GM23338 (cell line): ENCODE results near the gene PPP2CA. TPM values are rescaled to one million over a fixed set of nuclear protein-coding genes. Genes with fewer than 3 reads are reported as not detected.
"Not testable (repeated sequence)": the region's sequence is repeated elsewhere in the genome, so short reads cannot be mapped to it uniquely, and the experiment has no call there.

Source experiments
- ATAC-seq: fragments of 200-7000 bp; cut with Tn5 transposase; 3 replicates; pipeline ENCODE4 v1.9.1; 2020
- DNase-seq: peaks from one replicate; pipeline ENCODE4 v3.0.0-alpha.2; 2015; ENCODE audit warnings: low spot score
- H2AFZ ChIP-seq: fragments of 200-600 bp; sonication (generic); 2 replicates; pipeline ENCODE4 v1.8.0; 2016; ENCODE audit warnings: antibody characterized with exemption, mild to moderate bottlenecking, moderate library complexity
- H3F3A ChIP-seq: fragments of 200-600 bp; sonication (generic); replicated peaks from 2 replicates; pipeline ENCODE4 v1.8.0; 2017; ENCODE audit warnings: antibody characterized with exemption, mixed run types, low read depth
- H3K27ac ChIP-seq: fragments of 200-600 bp; sonication (generic); 2 replicates; pipeline ENCODE4 v1.6.1; 2016; ENCODE audit warnings: low read depth
- H3K27me3 ChIP-seq: fragments of 200-600 bp; sonication (generic); 2 replicates; pipeline ENCODE4 v1.8.0; 2016; ENCODE audit warnings: mild to moderate bottlenecking, mixed run types, moderate library complexity; ENCODE audit not compliant: insufficient read depth
- H3K36me3 ChIP-seq: fragments of 200-600 bp; sonication (generic); 2 replicates; pipeline ENCODE4 v1.8.0; 2016; ENCODE audit warnings: mild to moderate bottlenecking; ENCODE audit not compliant: insufficient read depth
- H3K4me1 ChIP-seq: fragments of 200-600 bp; sonication (generic); 2 replicates; pipeline ENCODE4 v1.8.0; 2016; ENCODE audit warnings: mild to moderate bottlenecking, moderate library complexity; ENCODE audit not compliant: insufficient read depth
- H3K4me2 ChIP-seq: fragments of 200-600 bp; sonication (generic); 2 replicates; pipeline ENCODE4 v1.7.1; 2017; ENCODE audit warnings: mixed run types
- H3K4me3 ChIP-seq: fragments of 200-600 bp; sonication (generic); 2 replicates; pipeline ENCODE4 v1.6.1; 2016; ENCODE audit warnings: mixed run types
- H3K79me2 ChIP-seq: fragments of 200-600 bp; sonication (generic); replicated peaks from 2 replicates; pipeline ENCODE4 v1.8.0; 2017; ENCODE audit warnings: mild to moderate bottlenecking; ENCODE audit not compliant: insufficient read depth
- H3K9me2 ChIP-seq: fragments of 200-600 bp; sonication (generic); 2 replicates; pipeline ENCODE4 v1.8.0; 2017; ENCODE audit not compliant: insufficient read depth
- H4K20me1 ChIP-seq: fragments of 200-600 bp; sonication (generic); replicated peaks from 2 replicates; pipeline ENCODE4 v1.8.0; 2017; ENCODE audit warnings: mild to moderate bottlenecking; ENCODE audit not compliant: insufficient read depth
- H3K27ac Mint-ChIP-seq: 2 replicates; pipeline ENCODE4 v1.8.0; 2020; ENCODE audit warnings: inconsistent platforms, mild to moderate bottlenecking, moderate library complexity, mixed read lengths
- H3K27me3 Mint-ChIP-seq: 3 replicates; pipeline ENCODE4 v1.8.0; 2022; ENCODE audit warnings: low read depth, mild to moderate bottlenecking, moderate library complexity, mixed read lengths, inconsistent platforms; ENCODE audit not compliant: insufficient read depth, poor library complexity
- H3K36me3 Mint-ChIP-seq: 3 replicates; pipeline ENCODE4 v1.8.0; 2021; ENCODE audit warnings: low read depth, mild to moderate bottlenecking, inconsistent platforms, moderate library complexity, mixed read lengths
- H3K4me1 Mint-ChIP-seq: 3 replicates; pipeline ENCODE4 v1.8.0; 2020; ENCODE audit warnings: mild to moderate bottlenecking, inconsistent platforms, mixed read lengths
- H3K4me3 Mint-ChIP-seq: 3 replicates; pipeline ENCODE4 v1.8.0; 2021; ENCODE audit warnings: moderate library complexity, mild to moderate bottlenecking, inconsistent platforms, mixed read lengths
- H3K9me3 Mint-ChIP-seq: 3 replicates; pipeline ENCODE4 v1.8.0; 2020; ENCODE audit warnings: moderate library complexity, mild to moderate bottlenecking, inconsistent platforms, mixed read lengths
- CREB1 ChIP-seq: fragments of 250-450 bp; sonication (Bioruptor Pico); IDR thresholded peaks from 2 replicates; pipeline ENCODE4 v1.5.0; 2020; ENCODE audit warnings: low read depth, mild to moderate bottlenecking, moderate library complexity
- EZH2 ChIP-seq: fragments of 200-600 bp; sonication (generic); IDR thresholded peaks from one replicate; pipeline ENCODE4 v1.8.0; 2017; ENCODE audit warnings: antibody characterized with exemption, mild to moderate bottlenecking, low read depth; ENCODE audit not compliant: unreplicated experiment
- EZH2phosphoT487 ChIP-seq: fragments of 200-600 bp; sonication (generic); IDR thresholded peaks from one replicate; pipeline ENCODE4 v1.8.1; 2018; ENCODE audit warnings: antibody characterized with exemption; ENCODE audit not compliant: unreplicated experiment
- JUNB ChIP-seq: IDR thresholded peaks from one replicate; pipeline ENCODE4 v1.6.1; 2016; ENCODE audit warnings: antibody characterized with exemption; ENCODE audit not compliant: unreplicated experiment
- POLR2AphosphoS5 ChIP-seq: IDR thresholded peaks from 2 replicates; pipeline ENCODE4 v1.6.1; 2016; ENCODE audit warnings: antibody characterized with exemption, low read depth
- STAT1 ChIP-seq: IDR thresholded peaks from one replicate; pipeline ENCODE4 v1.6.1; 2016; ENCODE audit warnings: antibody characterized with exemption; ENCODE audit not compliant: unreplicated experiment
- ZNF114 ChIP-seq: fragments of 250-450 bp; sonication (Bioruptor Pico); IDR thresholded peaks from 2 replicates; pipeline ENCODE4 v1.5.0; 2020; ENCODE audit warnings: mild to moderate bottlenecking, moderate library complexity
- ZNF331 ChIP-seq: fragments of 250-450 bp; sonication (Bioruptor Pico); IDR thresholded peaks from 2 replicates; pipeline ENCODE4 v1.5.0; 2020; ENCODE audit warnings: low read depth, mild to moderate bottlenecking, moderate library complexity
- polyA plus RNA-seq: library from polyadenylated mRNA; unstranded; fragments of >200 nt; fragmentation: Nextera tagmentation; extraction: Ambion mirVana; gene quantifications from 2 replicates; pipeline ENCODE4 v1.2.1, GENCODE V29; 2016
- total RNA-seq: library from RNA; depleted of rRNA; stranded (reverse); fragments of >200 nt; shearing (Covaris generic); gene quantifications from 2 replicates; pipeline ENCODE4 v1.2.3, GENCODE V29; 2014
- TF ChIP-seq, protein P1 (sequence below): IDR thresholded peaks from 2 replicates; pipeline ENCODE4 v1.6.1; 2016; ENCODE audit warnings: antibody characterized with exemption
- TF ChIP-seq, protein P2 (sequence below): IDR thresholded peaks from one replicate; pipeline ENCODE4 v1.6.1; 2018; ENCODE audit warnings: antibody characterized with exemption; ENCODE audit not compliant: unreplicated experiment

PPP2CA gene
- total and polyA plus RNA-seq, 2 experiments from 2014 or later = 131 to 316 TPM

DNA sequence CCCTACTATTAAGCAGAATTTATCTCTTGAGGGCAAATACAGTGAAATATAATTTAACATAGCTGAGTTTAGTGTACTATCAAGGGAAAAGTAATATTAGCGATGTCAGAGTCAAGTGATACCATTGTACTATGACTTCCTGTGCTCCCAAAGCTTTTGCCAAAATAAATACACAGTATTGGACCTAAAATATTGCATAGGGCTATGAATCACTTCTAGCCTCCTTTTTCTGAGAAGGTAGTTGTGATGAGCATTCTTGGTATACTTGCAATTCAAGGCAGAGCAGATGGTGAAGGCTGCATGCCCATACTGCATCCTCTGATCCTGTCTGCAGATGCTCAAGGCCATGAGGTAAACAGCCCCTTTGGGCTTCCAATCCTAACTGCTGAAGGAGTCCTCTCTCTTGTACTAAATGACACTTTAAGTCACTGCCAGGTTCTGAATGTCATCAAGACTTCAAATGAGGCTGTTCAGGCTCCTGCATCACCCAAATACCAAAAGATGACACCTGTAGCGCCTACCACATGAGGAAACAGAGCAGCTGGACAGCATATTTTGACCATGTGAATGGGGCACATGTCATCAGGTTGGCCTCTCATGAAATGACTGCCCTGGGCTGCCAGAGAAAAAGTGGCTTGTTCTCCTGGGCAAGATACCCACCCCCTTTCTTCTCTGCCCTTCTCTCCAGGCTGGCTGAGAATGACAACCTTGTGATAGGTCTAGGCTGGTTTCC lies 29.7 kb upstream of the PPP2CA start:
- no peak overlapping the region for H3K4me2 ChIP-seq
- Mint-ChIP-seq H3K4me3 (no peak overlapping the region), H3K36me3 (no peaks in the 10 kb centered on the region), H3K9me3 (0 out of 3 replicates have a peak, but pooled peaks cover 3% of the 10 kb centered on the region), H3K27me3 (no peaks in the 10 kb centered on the region), H3K4me1 (no peaks in the 10 kb centered on the region), H3K27ac (no peak overlapping the region)
- H4K20me1 ChIP-seq = no peaks in the 10 kb centered on the region
- no peak for DNase-seq
- no peaks in the 10 kb centered on the region for H3K36me3 ChIP-seq
- H3K9me2 ChIP-seq = no peaks in the 10 kb centered on the region
- H3F3A ChIP-seq = no peaks in the 10 kb centered on the region
- no peak overlapping the region for H2AFZ ChIP-seq
- no peak for ATAC-seq
- no peak overlapping the region for H3K4me3 ChIP-seq
- H3K79me2 ChIP-seq = no peaks in the 10 kb centered on the region
- no peaks in the 10 kb centered on the region for H3K4me1 ChIP-seq
- H3K27ac ChIP-seq = no peak overlapping the region
- TF ChIP-seq ZNF331 (CRISPR knock-in tag) (no peak), EZH2 (no peak), CREB1 (CRISPR knock-in tag) (no peak), POLR2AphosphoS5 (no peak), ZNF114 (no peak), JUNB (no peak), STAT1 (no peak), EZH2phosphoT487 (no peak)
- TF ChIP-seq, protein P1, sequence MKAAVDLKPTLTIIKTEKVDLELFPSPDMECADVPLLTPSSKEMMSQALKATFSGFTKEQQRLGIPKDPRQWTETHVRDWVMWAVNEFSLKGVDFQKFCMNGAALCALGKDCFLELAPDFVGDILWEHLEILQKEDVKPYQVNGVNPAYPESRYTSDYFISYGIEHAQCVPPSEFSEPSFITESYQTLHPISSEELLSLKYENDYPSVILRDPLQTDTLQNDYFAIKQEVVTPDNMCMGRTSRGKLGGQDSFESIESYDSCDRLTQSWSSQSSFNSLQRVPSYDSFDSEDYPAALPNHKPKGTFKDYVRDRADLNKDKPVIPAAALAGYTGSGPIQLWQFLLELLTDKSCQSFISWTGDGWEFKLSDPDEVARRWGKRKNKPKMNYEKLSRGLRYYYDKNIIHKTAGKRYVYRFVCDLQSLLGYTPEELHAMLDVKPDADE = no peak
- TF ChIP-seq, protein P2, sequence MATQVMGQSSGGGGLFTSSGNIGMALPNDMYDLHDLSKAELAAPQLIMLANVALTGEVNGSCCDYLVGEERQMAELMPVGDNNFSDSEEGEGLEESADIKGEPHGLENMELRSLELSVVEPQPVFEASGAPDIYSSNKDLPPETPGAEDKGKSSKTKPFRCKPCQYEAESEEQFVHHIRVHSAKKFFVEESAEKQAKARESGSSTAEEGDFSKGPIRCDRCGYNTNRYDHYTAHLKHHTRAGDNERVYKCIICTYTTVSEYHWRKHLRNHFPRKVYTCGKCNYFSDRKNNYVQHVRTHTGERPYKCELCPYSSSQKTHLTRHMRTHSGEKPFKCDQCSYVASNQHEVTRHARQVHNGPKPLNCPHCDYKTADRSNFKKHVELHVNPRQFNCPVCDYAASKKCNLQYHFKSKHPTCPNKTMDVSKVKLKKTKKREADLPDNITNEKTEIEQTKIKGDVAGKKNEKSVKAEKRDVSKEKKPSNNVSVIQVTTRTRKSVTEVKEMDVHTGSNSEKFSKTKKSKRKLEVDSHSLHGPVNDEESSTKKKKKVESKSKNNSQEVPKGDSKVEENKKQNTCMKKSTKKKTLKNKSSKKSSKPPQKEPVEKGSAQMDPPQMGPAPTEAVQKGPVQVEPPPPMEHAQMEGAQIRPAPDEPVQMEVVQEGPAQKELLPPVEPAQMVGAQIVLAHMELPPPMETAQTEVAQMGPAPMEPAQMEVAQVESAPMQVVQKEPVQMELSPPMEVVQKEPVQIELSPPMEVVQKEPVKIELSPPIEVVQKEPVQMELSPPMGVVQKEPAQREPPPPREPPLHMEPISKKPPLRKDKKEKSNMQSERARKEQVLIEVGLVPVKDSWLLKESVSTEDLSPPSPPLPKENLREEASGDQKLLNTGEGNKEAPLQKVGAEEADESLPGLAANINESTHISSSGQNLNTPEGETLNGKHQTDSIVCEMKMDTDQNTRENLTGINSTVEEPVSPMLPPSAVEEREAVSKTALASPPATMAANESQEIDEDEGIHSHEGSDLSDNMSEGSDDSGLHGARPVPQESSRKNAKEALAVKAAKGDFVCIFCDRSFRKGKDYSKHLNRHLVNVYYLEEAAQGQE = no peak
- no peaks in the 10 kb centered on the region for H3K27me3 ChIP-seq

DNA sequence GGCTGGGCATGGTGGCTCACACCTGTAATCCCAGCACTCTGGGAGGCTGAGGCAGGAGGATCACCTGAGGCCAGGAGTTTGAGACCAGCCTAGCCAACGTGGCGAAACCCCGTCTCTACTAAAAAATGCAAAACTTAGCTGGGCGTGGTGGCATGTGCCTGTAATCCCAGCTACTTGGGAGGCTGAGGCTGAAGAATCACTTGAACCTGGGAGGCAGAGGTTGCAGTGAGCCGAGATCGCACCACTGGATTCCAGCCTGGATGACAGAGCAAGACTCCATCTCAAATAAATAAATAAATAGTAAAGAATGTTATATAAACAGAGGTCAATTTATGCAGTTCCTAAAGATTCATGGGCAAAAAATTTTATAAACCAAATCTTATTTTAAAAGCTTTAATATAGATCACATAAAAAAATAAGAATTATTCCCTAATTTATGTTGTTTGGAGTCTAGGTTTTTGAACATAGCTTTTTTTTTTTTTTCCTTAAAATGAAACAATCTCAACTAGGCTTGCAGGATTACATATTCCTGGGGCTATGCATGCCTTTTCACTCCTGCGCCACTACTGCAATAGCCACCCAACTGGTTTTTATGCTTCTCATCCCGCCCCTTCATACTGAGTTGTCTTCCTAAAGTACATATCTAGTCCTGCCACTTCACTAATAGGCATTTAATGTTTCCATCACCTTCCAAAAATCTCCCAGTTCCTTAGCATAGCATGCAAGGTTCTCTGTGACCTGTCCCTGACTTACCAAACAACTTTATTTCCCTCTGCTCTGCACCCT lies 27.7 kb upstream of the PPP2CA start:
- H3K4me1 Mint-ChIP-seq, H3K36me3 Mint-ChIP-seq, H3F3A ChIP-seq, H3K27me3 Mint-ChIP-seq, H3K27ac Mint-ChIP-seq, H3K4me3 Mint-ChIP-seq, H3K27me3 ChIP-seq, H3K9me3 Mint-ChIP-seq, H3K4me2 ChIP-seq, DNase-seq, H3K79me2 ChIP-seq, H3K27ac ChIP-seq, H3K4me3 ChIP-seq, H2AFZ ChIP-seq, H3K36me3 ChIP-seq, H3K4me1 ChIP-seq, ATAC-seq, H4K20me1 ChIP-seq, H3K9me2 ChIP-seq: not testable (repeated sequence)
